T follicular helper cell (primary cell): ENCODE data around the gene KCNA2.

Experiments used
- DNase-seq: peaks from one replicate; pipeline ENCODE4 v3.0.0-alpha.2; 2020; ENCODE audit warnings: low read depth

Gene KCNA2

DNA sequence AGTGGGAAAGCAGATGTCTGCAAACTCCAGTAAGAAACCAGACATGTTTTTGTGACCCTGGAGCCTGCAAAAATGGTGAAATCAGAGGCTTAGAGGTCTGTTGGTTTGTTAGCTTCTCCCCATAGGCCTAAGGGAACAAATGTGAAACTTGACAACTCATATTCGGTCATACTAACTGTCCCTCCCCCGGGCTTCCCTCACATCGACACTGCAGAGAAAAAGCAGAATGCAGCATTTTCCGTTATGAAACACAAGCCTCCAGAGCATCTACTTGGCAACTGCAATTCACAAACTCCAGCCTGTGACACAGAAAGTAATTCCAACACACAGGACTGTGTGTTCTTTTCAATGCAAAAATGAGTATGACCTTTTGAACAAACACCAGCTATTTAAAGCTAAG lies 3.7 kb downstream of the KCNA2 start:
- no peak for DNase-seq

DNA sequence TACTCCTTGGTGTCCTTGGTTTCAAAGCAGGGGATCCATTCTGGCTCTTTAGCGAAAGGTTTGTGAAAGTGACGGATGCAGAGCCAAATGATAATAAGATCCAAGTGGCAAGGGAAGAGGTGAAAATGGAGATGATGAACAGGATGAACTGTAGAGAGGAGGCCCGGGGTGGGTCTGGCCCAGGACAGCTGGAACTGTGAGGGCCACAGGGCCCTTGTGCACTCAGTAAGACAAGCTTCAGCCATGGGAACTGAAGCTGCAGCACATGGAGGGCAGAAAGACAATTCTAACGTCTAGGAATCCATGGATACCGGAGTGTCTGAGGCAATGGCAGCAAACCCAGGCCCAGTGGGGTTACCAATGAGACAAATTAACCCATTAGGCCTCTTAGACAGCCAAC lies 4.8 kb downstream of the KCNA2 start:
- no peak for DNase-seq

DNA sequence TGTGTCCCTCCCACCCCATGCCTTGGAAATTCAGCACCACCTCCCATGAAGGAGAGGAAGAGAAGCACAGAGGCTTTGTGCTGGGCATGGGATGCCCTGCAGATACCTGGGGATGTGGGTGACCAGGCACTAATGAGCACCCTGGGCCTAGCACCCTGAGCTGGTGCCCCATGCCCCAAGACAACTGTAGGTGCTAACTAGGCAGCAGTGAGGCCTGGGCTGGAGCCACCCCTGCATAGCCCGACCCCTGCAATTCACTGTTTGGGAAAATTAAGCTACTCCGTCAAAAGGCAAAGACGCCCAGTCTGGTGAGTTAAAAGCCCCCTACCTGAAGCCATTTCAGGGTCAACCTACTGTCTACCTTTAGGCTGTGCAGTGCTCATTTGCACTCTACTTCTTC lies 5.4 kb downstream of the KCNA2 start:
- no peak for DNase-seq

DNA sequence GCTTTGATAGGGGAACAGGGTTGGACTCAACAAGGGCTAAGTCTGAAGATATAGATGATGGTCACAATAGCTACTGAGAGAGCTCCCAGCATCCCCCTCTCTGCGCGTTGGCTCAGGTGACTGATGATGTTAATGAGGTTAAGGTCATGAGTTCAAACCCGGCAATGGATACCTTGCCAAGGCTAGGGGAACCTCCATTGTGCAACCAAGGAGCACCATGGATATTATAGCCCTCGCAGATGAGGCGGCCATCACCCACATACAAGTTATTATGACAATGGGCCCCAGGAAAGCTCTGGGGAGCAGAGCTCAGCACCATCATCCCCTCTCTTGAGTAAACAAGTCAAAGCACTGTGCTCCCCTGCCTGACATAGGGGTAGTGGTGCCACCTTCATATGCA lies 8.2 kb downstream of the KCNA2 start:
- no peak for DNase-seq

DNA sequence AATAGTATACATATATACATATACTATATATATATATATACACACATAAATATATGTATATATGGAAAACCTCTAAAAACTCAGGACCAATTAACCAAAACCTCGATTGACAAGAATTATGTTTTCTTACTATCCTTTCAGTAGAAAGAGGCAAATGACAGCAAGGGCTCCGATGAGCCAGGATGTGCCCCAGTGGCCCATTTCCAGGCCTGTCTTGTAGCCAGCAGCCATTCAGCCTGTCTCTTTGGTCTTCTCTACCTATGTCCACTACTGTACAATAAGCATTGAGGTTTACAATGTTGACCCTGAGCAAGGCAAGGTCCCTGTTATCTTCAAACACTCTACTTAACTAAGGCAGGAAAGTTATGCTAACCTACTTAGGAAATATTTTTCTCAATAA lies 9.8 kb downstream of the KCNA2 start:
- DNase-seq = no peak

DNA sequence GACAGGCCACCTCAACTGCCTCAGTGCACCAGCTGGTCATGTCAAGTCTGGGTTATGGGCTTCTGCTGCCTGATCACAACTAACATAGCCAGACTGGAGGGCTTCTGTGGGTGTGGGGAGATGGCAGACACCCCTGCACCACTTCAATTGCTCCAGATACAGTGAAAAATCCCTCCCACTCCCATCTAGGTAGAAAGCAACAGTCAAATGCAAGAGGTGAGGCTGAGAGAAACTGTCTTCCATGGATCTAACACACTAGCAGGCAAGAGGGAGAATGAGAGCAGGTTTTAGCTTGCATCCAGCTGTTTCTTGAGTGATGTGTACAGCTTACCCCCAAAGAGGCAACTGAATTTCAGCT lies 10.8 kb downstream of the KCNA2 start:
- DNase-seq = no peak

DNA sequence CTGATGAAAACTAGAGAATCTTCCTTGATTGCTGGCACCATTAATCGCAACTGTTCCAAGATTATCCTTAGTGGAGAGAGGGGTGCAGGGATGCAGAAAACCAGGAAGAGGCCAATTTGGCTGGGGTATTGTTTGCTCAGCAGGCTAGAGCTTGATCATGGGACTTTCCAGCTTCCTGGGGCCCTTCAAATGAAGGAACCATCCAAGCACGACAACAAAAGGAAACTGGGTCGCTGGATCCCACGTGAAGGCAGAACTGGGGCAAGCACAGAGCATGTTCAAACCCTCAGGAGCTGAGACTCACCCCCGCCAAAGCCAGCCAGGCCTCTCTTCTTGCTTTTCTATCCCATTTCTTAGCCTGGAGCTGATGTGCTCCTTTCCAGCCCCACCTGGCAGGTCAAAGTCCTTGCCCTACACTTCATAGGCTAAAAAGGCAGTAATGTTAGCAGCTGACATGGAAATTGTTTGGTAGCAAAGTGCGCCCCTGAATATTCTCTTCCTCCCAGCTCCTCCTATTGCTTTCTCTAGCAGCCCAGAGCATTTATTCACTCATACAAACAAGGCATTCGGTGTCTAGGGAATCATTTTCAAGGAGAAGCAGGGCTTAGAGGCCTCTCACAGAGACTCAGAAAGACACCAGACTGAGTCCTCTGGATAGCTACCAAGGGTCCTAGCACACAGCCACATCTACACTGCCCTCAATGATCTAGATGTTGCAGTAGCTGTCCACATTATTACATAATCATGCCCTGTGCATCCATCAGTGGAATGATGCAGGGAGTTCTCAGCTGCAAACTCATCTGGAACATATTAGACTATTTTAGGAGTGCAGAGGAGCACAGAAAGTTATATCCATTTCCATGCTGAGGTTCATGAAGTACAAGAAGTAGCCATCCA lies 11.5 kb downstream of the KCNA2 start:
- no peak for DNase-seq

DNA sequence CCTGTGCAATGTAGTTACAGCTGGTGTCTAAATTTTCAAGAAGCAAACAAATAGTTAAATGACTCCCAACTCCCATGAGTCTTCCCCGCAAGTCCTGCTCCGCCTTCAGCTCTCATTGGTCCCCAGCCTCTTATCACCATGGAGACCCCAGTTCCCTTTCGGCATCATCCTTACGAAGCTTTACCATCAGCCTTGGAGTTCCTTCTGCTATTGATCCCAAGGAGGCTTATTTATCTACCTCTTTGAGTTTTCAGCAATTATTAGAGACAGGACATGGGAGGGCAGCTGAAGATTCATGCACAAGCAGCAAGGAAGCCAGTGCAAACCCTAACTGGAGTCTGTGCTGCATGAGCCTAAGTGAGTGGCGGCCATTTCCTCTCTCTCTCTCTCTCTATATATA lies 12.3 kb downstream of the KCNA2 start:
- DNase-seq = no peak

DNA sequence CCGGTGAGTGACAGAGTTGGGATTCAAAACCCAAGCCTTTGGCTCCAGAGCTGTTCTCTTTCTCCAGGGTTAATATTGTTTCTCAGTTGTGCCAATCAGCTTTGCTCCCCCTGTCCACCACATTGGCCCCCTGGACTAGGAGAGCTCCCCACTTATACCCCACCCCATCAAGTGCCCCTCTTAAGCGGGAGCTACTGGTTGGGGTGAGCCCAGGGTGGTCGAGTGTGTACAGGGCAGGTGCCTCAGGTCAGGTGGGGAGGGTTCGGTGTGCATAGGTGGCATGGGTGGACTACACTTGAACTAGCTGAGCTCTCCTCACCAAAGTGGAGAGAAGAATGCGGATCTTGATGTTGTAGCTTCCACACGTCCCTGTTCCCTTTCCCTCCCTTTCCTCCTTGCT lies 14.2 kb downstream of the KCNA2 start:
- DNase-seq = no peak

DNA sequence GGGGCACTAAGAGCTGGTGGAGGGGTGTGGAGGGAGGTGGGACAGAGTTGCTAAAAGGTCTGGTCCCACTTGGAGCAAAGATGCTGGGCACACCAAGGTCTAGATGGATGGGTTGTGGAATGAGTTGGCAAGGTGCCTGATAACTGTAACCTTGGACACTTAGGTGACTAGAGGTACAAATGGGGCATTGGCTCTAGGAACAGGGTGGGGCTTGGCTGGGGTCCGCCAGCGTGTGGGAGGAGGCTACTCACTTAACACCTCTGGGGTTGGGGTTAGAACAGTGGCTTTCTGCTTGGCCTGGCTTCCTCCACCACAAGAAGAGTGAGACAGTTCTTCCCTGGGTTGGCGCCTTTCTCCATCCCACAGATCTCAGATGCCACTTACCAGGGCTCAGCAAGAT lies 17.2 kb downstream of the KCNA2 start:
- DNase-seq = no peak

DNA sequence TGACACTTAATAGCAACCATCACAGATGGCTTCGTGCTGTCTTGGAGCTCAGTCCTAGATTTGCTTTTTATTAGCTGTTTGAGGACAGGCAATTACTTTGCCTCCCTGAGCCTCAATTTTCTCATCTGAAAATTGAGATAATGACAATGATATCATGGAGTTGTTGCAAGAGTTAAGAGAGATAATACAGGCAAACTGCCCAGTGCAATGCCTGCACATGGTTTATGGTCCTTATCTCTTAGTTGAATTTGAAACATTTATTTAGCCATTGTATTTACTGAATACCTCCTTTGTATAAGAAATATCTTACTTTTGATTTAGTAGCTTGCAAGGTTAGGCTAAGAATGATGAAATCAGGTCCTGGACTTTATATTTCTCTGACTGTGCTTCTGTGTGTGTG lies 17.7 kb downstream of the KCNA2 start:
- DNase-seq = no peak

DNA sequence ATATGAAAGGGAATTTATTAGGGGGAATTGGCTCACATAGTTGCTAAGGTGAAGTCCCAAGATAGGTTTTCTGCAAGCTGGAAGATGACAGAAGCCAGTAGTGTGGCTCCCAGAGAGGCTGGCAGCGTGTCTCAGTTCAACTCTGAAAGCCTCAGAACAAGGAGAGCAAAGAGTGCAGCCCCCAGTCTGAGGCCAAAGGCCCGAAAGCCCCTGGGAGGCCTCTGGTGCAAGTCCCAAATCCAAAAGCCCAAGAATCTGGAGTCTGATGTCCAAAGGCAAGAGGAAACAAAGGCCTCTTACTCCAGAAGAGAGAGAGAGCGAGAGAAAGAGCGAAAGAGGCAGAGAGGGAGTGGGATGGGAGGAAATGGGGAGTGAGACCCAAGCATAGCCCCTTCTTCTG lies 18.3 kb downstream of the KCNA2 start:
- DNase-seq = no peak

DNA sequence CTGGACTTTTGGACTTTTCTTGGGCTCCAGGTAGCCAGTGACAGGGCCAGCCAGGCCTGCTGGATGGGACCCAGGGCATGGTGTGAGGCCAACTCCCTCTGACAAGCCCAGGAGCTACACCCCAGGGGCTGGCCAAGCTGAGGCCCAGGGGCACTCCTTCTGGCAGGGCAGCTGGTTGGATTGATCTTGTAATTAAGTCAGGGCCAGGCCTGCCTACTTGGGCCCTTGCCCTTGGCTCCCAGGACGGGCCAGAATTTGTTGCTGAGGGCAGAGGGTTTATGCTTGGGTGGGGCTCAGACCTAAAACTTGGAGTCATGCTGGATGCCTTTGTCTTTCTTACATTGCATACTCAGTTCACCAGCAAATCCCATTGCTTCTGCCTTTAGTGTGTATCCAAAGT lies 20.7 kb downstream of the KCNA2 start:
- DNase-seq = no peak

DNA sequence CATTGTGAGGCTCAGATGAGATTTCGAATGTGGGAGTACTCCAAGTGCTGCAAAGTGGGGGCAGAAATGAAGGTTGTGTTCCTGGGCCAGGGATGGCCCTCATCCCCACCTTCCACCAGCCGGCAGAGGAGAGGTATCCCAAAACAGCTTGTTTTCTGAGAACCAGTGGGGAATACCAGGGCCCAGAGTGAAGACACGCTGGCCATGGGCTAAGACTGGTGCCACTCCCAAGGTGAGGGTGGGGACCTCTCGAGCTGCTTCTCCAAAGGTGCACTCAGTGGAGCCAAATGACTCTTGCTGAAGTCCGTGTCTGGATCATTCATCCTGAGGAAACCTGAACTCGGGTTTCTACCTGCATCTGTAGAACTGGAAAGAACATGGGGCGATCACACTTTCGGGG lies 22.1 kb downstream of the KCNA2 start:
- DNase-seq = no peak

DNA sequence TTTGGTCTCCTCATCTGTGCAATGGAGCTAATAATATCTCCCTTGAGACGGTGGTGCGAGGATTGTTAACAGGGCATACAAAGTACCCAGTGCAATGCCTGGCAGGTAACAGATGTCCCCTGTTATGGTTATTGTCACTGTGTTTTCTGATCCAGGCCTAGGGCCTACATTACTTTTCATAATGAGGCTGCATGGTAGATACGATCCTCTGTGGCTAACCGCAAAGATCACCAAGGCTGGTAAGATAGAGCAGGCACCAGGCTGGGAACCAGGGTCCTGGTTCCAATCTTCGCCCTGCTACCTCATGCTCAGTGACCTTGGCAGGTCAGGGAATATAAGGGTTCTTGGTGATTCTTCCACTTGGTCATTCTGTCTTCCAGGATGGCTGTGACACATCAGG lies 22.7 kb downstream of the KCNA2 start:
- DNase-seq = no peak

DNA sequence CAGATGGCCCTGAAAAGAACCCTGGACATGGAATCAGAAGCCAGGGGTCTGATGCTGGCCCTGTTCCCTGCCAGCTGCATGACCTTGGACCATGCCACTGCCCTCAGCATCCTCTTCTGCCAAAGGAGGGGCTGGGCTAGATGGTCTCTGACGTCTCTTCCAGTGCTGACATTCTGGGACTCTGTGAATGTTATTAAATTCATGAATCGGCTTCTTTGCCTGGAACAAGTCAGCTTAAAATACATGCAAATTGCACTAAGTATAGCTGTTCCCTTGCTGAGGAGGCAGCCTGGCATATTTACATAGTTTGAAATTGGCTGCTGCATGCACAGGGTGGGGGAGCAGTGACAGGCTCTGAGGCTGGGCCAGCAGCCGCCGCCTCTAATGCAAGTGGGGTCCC lies 23.8 kb downstream of the KCNA2 start:
- no peak for DNase-seq

DNA sequence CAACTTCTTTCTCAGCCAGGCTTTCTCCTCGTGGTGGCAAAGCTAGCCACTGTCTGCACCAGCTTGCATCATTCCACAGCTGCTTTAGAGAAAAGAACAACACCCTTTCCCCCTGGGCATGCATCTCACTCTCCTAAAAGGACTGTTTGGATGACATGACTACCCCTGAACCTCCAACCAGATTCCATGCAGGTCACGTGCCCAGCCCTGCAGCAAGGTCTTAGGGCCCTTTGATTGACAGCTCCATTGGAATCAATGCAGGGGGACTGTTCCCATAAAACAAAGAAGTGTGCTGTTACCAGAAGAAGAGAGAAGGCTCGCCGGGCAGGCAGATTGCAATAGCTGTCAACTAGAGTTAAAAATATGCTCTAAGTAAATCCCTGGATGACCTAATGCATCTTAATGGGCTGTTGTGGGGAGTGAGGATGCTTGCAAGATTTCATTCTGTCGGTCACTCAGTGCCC lies 24.4 kb downstream of the KCNA2 start:
- no peak for DNase-seq

DNA sequence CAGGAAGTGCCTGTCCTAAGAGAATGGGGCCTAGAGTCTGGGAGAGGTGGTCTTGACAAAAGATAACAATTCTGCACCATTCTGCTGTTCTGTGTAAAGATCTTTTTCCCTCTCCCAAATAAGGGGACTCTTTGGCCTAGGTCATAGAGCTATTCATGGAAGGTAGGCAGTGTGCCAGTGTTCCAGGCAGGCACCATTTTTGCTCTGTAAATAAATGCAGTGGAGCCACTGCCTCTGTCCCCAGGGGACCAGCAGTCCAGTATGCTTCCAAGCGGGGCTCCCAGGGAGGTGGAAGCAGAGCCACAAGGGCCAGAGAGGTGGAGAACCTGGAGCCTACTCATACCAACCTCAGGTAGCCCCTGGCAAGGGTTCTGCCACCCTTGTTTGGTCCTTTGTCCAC lies 25.9 kb downstream of the KCNA2 start:
- no peak for DNase-seq

DNA sequence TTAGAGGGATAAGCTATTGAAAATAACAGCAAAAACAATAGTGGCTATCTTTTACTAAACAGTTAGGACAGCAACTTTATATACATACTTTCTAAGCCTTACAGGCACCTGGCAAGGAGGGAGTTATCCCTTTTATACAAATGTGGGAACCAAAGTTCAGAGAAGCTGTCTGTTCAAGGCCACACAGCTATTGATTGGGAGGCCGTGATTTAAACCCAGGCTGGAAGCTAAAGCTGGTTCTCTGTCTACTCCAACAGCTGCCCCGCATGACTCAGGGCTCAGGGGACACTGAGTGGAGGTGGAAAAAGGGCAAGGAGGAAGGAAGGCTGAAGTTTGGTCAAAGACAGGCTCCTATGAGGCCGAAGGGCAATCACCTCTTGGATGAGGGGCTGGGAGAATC lies 26.7 kb downstream of the KCNA2 start:
- no peak for DNase-seq

DNA sequence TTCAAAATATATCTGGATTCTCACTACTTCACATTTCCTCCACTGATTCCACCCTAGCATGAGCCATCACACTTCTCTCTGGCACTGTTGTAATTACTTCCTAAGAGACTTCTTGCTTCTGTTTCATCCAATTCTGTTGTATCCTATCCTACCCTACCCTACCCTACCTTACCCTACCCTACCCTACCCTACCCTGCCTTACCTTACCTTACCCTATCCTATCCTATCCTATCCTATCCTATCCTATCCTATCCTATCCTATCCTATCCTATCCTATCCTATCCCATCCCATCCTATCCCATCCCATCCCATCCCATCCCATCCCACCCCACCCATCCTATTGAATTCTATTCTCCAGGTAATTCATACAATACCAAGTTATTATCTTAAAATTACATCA lies 29.7 kb downstream of the KCNA2 start:
- no peak for DNase-seq

DNA sequence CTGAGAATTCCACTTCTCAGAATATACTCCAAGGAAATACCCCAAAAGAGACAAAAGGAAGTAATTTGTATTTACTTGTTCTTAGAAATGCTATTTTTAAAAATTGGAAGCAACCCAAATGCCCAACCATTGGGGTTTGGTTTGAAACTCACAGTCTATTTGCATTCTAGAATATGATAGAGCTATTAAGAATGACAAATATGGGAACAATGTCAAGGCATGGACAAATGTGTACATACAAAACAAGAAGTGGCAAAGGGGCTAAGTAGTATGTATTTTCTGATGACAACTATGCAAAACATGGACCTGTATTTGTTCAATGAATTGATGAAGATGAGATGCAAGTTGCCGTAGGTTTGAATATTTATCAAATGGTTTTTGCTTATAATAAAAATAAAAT lies 32.8 kb downstream of the KCNA2 start:
- no peak for DNase-seq

DNA sequence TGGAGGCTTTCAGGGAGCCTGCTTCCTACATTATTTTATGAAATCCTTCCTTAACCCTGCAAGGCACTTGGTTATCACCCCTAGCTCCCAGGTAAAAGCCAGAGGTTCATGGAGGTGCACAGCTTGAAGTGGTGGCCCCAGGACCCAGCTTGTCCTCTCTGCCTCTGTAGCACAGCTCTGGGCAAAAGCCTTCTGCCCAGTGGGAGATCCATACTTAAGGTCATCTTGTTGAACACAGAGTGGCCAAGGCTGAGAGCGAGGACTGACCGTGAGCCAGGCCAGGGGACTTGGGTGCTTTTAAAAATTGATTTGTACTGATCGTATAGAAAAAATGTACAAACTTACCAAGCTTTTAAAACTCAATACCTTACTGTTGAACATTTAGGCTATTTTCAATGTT lies 33.4 kb downstream of the KCNA2 start:
- no peak for DNase-seq

DNA sequence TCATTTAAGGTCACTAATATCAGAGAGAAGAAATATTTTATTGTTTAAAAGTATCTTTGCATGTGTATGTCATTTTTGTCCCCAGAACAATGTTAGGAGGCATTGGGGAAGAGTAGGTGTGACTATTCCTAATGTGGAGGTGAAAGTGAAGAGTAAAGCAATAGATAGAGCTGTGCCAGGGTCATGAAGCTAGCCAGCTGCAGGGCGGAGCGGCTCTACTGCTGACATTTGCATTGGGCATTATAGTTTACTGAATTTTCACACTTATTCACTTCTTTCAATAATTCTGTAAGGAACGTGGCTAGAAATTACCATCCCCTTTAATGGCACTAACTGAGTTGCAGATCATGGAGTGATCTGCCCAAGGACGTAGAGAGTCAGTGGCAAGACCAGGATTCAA lies 35.3 kb downstream of the KCNA2 start:
- no peak for DNase-seq

DNA sequence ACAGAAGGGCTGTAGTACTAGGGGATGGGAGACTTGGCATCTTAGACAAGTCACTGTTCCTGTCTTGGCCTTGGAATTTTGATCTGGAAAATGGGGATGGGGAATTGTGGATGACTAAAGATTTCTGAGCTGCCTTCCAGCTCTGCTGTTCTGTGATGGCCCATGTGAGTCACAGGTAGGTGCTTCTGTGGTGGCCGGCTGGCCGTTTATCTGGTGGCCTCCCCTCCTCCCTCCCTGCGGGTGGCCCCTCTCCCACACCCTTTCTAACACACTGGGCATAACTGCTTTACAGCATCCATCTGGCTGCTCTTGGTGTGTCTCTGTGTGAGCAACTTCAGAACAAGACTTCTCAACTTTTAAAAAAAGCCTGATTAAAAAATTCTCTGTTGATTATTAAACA lies 35.9 kb downstream of the KCNA2 start:
- DNase-seq = no peak
